GM12878 (cell line): Measurements from ENCODE around the gene LRCH2. TPM values are rescaled to one million over a fixed set of nuclear protein-coding genes. Genes with fewer than 3 reads are reported as not detected.
"Not testable (repeated sequence)": the region's sequence is repeated elsewhere in the genome, so short reads cannot be mapped to it uniquely, and the experiment has no call there.

Source experiments
- ATAC-seq: fragments of 200-7000 bp; cut with Tn5 transposase; 3 replicates; pipeline ENCODE4 v1.9.1; 2020; ENCODE audit warnings: mild to moderate bottlenecking, moderate library complexity
- BruUV-seq: library from RNA; stranded (reverse); fragments of 400-500 nt; replicated peaks from 2 replicates; lab custom pipeline; 2021; lab: Mats Ljungman, UMichigan
- CTCF ChIA-PET: fragments of 300-600 bp; sonication (Branson Sonifier 250); formaldehyde crosslinking; extraction: SDS; loops from one replicate; lab custom pipeline; 2021; ENCODE audit warnings: inconsistent platforms; lab: Yijun Ruan, JAX
- POLR2A ChIA-PET: fragments of 350-600 bp; formaldehyde crosslinking; extraction: SDS; loops from one replicate; lab custom pipeline; 2021; ENCODE audit warnings: inconsistent platforms; lab: Charles Lee
- RAD21 ChIA-PET: fragments of 300-600 bp; sonication (Branson Sonifier 250); formaldehyde crosslinking; loops from one replicate; lab custom pipeline; 2023; ENCODE audit warnings: antibody characterized with exemption; ENCODE audit not compliant: unreplicated experiment; lab: Charles Lee
- SMC1A ChIA-PET: fragments of 300-600 bp; sonication (Branson Sonifier 250); formaldehyde crosslinking; loops from one replicate; lab custom pipeline; 2023; ENCODE audit not compliant: unreplicated experiment, uncharacterized antibody; lab: Charles Lee
- DNase-seq: peaks from one replicate; pipeline ENCODE4 v3.0.0-alpha.2; 2011; ENCODE audit warnings: low read depth, low spot score
- FAIRE-seq: peaks from 3 replicates; lab custom pipeline; 2011; peaks lifted over from hg19 to GRCh38; lab: Jason Lieb, UNC
- H2AFZ ChIP-seq: 2 replicates; pipeline ENCODE4 v1.6.0; 2011; ENCODE audit warnings: low read depth, low read length, control low read depth; ENCODE audit not compliant: control insufficient read depth
- H3K27ac ChIP-seq: 2 replicates; pipeline ENCODE4 v1.5.1; 2011; ENCODE audit warnings: control low read depth; ENCODE audit not compliant: control insufficient read depth, insufficient read depth
- H3K27me3 ChIP-seq, 2 experiments: replicated peaks in 1 of 2; 2 replicates each; pipeline versions ENCODE4 v1.6.0 to v1.6.1; 2011; ENCODE audit warnings: low read length in 1 of 2; ENCODE audit not compliant: control insufficient read depth in 2 of 2, insufficient read depth in 2 of 2
- H3K36me3 ChIP-seq, 2 experiments: 2 replicates each; pipeline ENCODE4 v1.5.1; 2011; ENCODE audit warnings: low read length in 1 of 2; ENCODE audit not compliant: control insufficient read depth in 2 of 2, insufficient read depth in 2 of 2
- H3K4me1 ChIP-seq: 2 replicates; pipeline ENCODE4 v1.6.1; 2011; ENCODE audit warnings: mild to moderate bottlenecking, low read length, moderate library complexity, mixed read lengths; ENCODE audit not compliant: control insufficient read depth, insufficient read depth
- H3K4me2 ChIP-seq: 2 replicates; pipeline ENCODE4 v1.6.0; 2011; ENCODE audit warnings: control low read depth; ENCODE audit not compliant: control insufficient read depth, insufficient read depth
- H3K4me3 ChIP-seq: fragments of 200-600 bp; sonication (generic); 2 replicates; pipeline ENCODE4 v1.5.1; 2016
- H3K79me2 ChIP-seq: 2 replicates; pipeline ENCODE4 v1.6.0; 2011; ENCODE audit warnings: low read length; ENCODE audit not compliant: control insufficient read depth, insufficient read depth
- H3K9ac ChIP-seq: 2 replicates; pipeline ENCODE4 v1.8.0; 2011; ENCODE audit warnings: low read length, control low read depth, mixed read lengths; ENCODE audit not compliant: control insufficient read depth, insufficient read depth
- H3K9me3 ChIP-seq: replicated peaks from 3 replicates; pipeline ENCODE4 v1.5.1; 2011; ENCODE audit warnings: mild to moderate bottlenecking, low read length; ENCODE audit not compliant: control insufficient read depth, insufficient read depth
- H4K20me1 ChIP-seq: 2 replicates; pipeline ENCODE4 v1.6.0; 2011; ENCODE audit not compliant: control insufficient read depth, insufficient read depth
- IKZF1 ChIP-seq: fragments of 450-650 bp; conservative IDR thresholded peaks from 2 replicates; pipeline ENCODE4 v1.6.1; 2017; ENCODE audit warnings: antibody characterized with exemption, mild to moderate bottlenecking
- NFIC ChIP-seq: IDR thresholded peaks from 2 replicates; pipeline ENCODE4 v1.6.1; 2012; ENCODE audit warnings: low read depth, mild to moderate bottlenecking, inconsistent platforms, low read length, moderate library complexity
- WGBS: methylation state at CpG from one replicate; pipeline ENCODE4 v1.1.6; 2016; ENCODE audit warnings: low lambda C conversion rate; ENCODE audit not compliant: insufficient replicate concordance, insufficient coverage; ENCODE audit errors: missing lambda C conversion rate; 5-methylcytosine and 5-hydroxymethylcytosine counted together
- in situ Hi-C: fragments of 300-500 bp; cut with MboI; formaldehyde crosslinking; loops from 9 replicates; pipeline ENCODE4 v1.14.3; 2018; ENCODE audit warnings: mixed read lengths
- intact Hi-C: fragments of 100-400 bp; cut with micrococcal nuclease; formaldehyde crosslinking; loops from one replicate; pipeline ENCODE4 v1.14.2; 2022; ENCODE audit not compliant: unreplicated experiment
- polyA plus RNA-seq, 11 experiments: library from polyadenylated mRNA; depleted of rRNA in 4 of 11; unstranded in 6 of 11; stranded (reverse) in 5 of 11; fragments of >200 nt; fragmentation: Nextera tagmentation in 4 of 11; fragmentation: Illumina TruSeq in 1 of 11; extraction: Ambion mirVana in 4 of 11; extraction: Trizol in 1 of 11; gene quantifications; 1 replicate in 1 of 11; 2 replicates in 10 of 11; pipeline versions ENCODE4 v1.2.1 to v1.2.3, GENCODE V29; 2011 to 2016; ENCODE audit warnings: inconsistent platforms in 2 of 11, missing spikeins in 2 of 11, low read depth in 1 of 11
- total RNA-seq, 4 experiments: library from RNA; depleted of rRNA in 3 of 4; stranded (reverse); fragments of >200 nt in 3 of 4; fragmentation: Illumina TruSeq in 1 of 4; extraction: Trizol in 1 of 4; gene quantifications; 2 replicates each; pipeline versions ENCODE4 v1.2.1 to v1.2.3, GENCODE V29; 2013 to 2021
- TF ChIP-seq, protein P1 (sequence below): IDR thresholded peaks from 2 replicates; pipeline ENCODE4 v1.6.1; 2012; ENCODE audit warnings: low read depth, low read length, improper control_type of control experiment

The LRCH2 gene
- total and polyA plus RNA-seq, 10 of the 15 experiments (the other 5 are each of a cell fraction or from before 2014, with no cell fraction given): 0.01 to 0.10 (median 0.03) TPM; not detected in 7

DNA sequence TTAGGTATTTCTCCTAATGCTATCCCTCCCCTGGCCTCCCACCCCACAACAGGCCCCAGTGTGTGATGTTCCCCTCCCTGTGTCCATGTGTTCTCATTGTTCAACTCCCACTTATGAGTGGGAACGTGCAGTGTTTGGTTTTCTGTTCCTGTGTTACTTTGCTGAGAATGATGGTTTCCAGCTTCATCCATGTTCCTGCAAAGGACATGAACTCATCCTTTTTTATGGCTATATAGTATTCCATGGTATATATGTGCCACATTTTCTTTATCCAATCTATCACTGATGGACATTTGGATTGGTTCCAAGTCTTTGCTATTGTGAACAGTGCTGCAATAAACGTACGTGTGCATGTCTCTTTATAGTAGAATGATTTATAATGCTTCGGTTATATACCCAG is 16.6 kb downstream of the LRCH2 start:
- H3K27ac ChIP-seq, FAIRE-seq, SMC1A ChIA-PET, H4K20me1 ChIP-seq, H2AFZ ChIP-seq, H3K36me3 ChIP-seq, H3K27me3 ChIP-seq, CTCF ChIA-PET, POLR2A ChIA-PET, H3K4me1 ChIP-seq, H3K4me3 ChIP-seq, H3K79me2 ChIP-seq, DNase-seq, BruUV-seq, H3K9ac ChIP-seq, in situ Hi-C loops, RAD21 ChIA-PET, H3K9me3 ChIP-seq, intact Hi-C loops, ATAC-seq, H3K4me2 ChIP-seq: not testable (repeated sequence)
- 76% methylated on average over 4 of the region's 4 CpGs for WGBS

DNA sequence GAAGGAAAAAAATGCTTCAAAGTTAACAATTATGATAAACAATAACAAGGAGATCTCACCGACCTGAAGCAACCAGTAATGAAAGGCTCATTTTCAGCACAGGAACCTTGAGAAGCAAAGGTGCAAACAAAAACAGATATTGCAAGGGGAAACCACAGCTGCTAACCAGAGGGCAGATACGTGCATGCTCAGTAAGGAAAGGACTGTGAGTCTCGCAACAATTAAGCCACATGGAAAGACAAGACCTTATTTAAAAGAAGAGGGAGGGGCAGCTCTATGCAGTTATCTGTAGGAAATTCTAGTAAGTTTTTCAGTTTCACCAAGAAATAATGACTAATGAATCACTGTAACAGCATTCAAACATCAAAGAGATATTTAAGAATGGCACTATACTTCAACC is 19.3 kb downstream of the LRCH2 start:
- intact Hi-C loops (no loop called here), in situ Hi-C loops (no loop called here)
- no peak overlapping the region for H3K27ac ChIP-seq
- ChIA-PET CTCF (interaction anchor here (1.6 kb wide), 1 partner anchor 18 kb away, joined by 3 read pairs; no protein-coding TSS in a partner anchor), RAD21 (no interaction called here), POLR2A (no interaction called here), SMC1A (no interaction called here)
- no peaks in the 10 kb centered on the region for H4K20me1 ChIP-seq
- no peaks in the 10 kb centered on the region for H3K36me3 ChIP-seq
- H3K4me2 ChIP-seq: no peak overlapping the region
- H2AFZ ChIP-seq: no peak overlapping the region
- no peak overlapping the region for H3K4me3 ChIP-seq
- no peaks in the 10 kb centered on the region for H3K27me3 ChIP-seq
- no peaks in the 10 kb centered on the region for H3K4me1 ChIP-seq
- BruUV-seq: no TSS peak
- ATAC-seq: no peak
- H3K79me2 ChIP-seq: no peaks in the 10 kb centered on the region
- H3K9ac ChIP-seq: no peak overlapping the region
- H3K9me3 ChIP-seq: no peaks in the 10 kb centered on the region
- DNase-seq: no peak
- TF ChIP-seq, protein P1, sequence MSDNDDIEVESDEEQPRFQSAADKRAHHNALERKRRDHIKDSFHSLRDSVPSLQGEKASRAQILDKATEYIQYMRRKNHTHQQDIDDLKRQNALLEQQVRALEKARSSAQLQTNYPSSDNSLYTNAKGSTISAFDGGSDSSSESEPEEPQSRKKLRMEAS: no peak
- TF ChIP-seq IKZF1: no peak
- TF ChIP-seq NFIC: no peak
- 39% methylated on average over 3 of the region's 3 CpGs for WGBS
- no peak for FAIRE-seq
